Mucosa of rectum (tissue), 2 donors: ENCODE measurements around the gene FBXL2.
"Not testable (repeated sequence)": the region's sequence is repeated elsewhere in the genome, so short reads cannot be mapped to it uniquely, and the experiment has no call there.

Experiments used
- H3K27ac ChIP-seq, 2 donors: one replicate each; pipeline ENCODE4 v1.7.0; 2013; ENCODE audit warnings: inconsistent platforms in 2 of 2, low read depth in 2 of 2, low read length in 2 of 2
- H3K27me3 ChIP-seq, 2 donors: one replicate each; pipeline ENCODE4 v1.7.0; 2013; ENCODE audit warnings: low read length in 2 of 2; ENCODE audit not compliant: control insufficient read depth in 2 of 2, insufficient read depth in 2 of 2
- H3K36me3 ChIP-seq, 2 donors: one replicate each; pipeline ENCODE4 v1.7.0; 2013; ENCODE audit warnings: low read length in 2 of 2; ENCODE audit not compliant: control insufficient read depth in 2 of 2, insufficient read depth in 2 of 2
- H3K4me1 ChIP-seq, 2 donors: one replicate each; pipeline ENCODE4 v1.7.0; 2013; ENCODE audit warnings: low read length in 2 of 2, mild to moderate bottlenecking in 1 of 2; ENCODE audit not compliant: control insufficient read depth in 2 of 2, insufficient read depth in 2 of 2
- H3K4me3 ChIP-seq, 2 donors: one replicate each; pipeline ENCODE4 v1.7.0; 2013; ENCODE audit warnings: low read length in 2 of 2
- H3K9ac ChIP-seq, 2 donors: one replicate each; pipeline ENCODE4 v1.7.0; 2013; ENCODE audit warnings: low read length in 2 of 2, low read depth in 1 of 2, mild to moderate bottlenecking in 1 of 2
- H3K9me3 ChIP-seq, 2 donors: one replicate each; pipeline ENCODE4 v1.7.0; 2013; ENCODE audit warnings: low read length in 2 of 2; ENCODE audit not compliant: control insufficient read depth in 2 of 2
- donor health status: healthy.
- donor health status: Normal muscosa, but diverticular disease.

FBXL2 gene

GRCh38 chr3:33394403-33395054, 117.3 kb downstream of the FBXL2 start:
- Histone ChIP-seq H3K4me3 (no peak overlapping the region), H3K9ac (no peak overlapping the region), H3K27me3 (no peaks in the 10 kb centered on the region), H3K27ac (no peak overlapping the region), H3K4me1 (no peaks in the 10 kb centered on the region), H3K9me3 (no peaks in the 10 kb centered on the region), H3K36me3 (peaks cover 76 to 82% of the 10 kb centered on the region in 2 donors)

GRCh38 chr3:33395900-33396299, 118.7 kb downstream of the FBXL2 start:
- Histone ChIP-seq H3K9me3 (no peaks in the 10 kb centered on the region), H3K36me3 (peaks cover 76 to 85% of the 10 kb centered on the region in 2 donors), H3K4me1 (no peaks in the 10 kb centered on the region), H3K27ac (no peak overlapping the region), H3K9ac (no peak overlapping the region), H3K27me3 (no peaks in the 10 kb centered on the region), H3K4me3 (no peak overlapping the region)

GRCh38 chr3:33398410-33398809, 121.2 kb downstream of the FBXL2 start:
- H3K36me3 ChIP-seq: peaks cover 78 to 82% of the 10 kb centered on the region in 2 donors

GRCh38 chr3:33401781-33402180, 124.5 kb downstream of the FBXL2 start:
- Histone ChIP-seq H3K27ac (no peak overlapping the region), H3K27me3 (no peaks in the 10 kb centered on the region), H3K36me3 (peaks cover 78 to 82% of the 10 kb centered on the region in 2 donors), H3K4me1 (no peaks in the 10 kb centered on the region), H3K9ac (no peak overlapping the region), H3K9me3 (no peaks in the 10 kb centered on the region), H3K4me3 (no peak overlapping the region)

More at GRCh38 chr3:33398410-33398809, 121.2 kb downstream of the FBXL2 start:
- Histone ChIP-seq H3K27me3 (no peaks in the 10 kb centered on the region), H3K9me3 (no peaks in the 10 kb centered on the region), H3K9ac (no peak overlapping the region), H3K27ac (no peak overlapping the region), H3K4me1 (no peaks in the 10 kb centered on the region), H3K4me3 (no peak overlapping the region)

GRCh38 chr3:33402936-33403335, 125.7 kb downstream of the FBXL2 start:
- H3K36me3 ChIP-seq: peaks cover 73 to 80% of the 10 kb centered on the region in 2 donors
- H3K4me3 ChIP-seq: no peak overlapping the region
- H3K27ac ChIP-seq: no peak overlapping the region
- no peak overlapping the region for H3K9ac ChIP-seq
- no peaks in the 10 kb centered on the region for H3K27me3 ChIP-seq
- H3K4me1 ChIP-seq: no peaks in the 10 kb centered on the region
- H3K9me3 ChIP-seq: no peaks in the 10 kb centered on the region

- peaks cover 73 to 80% of the 10 kb centered on the region in 2 donors for H3K36me3 ChIP-seq
- no peaks in the 10 kb centered on the region for H3K4me1 ChIP-seq
- no peaks in the 10 kb centered on the region for H3K27me3 ChIP-seq
- H3K9me3 ChIP-seq: no peaks in the 10 kb centered on the region
- H3K27ac ChIP-seq: no peak overlapping the region
- no peak overlapping the region for H3K9ac ChIP-seq
- no peak overlapping the region for H3K4me3 ChIP-seq
Measured at GRCh38 chr3:33403756-33404155, 126.5 kb downstream of the FBXL2 start.

- not testable (repeated sequence) for H3K4me1 ChIP-seq, H3K9ac ChIP-seq, H3K27me3 ChIP-seq, H3K9me3 ChIP-seq, H3K4me3 ChIP-seq, H3K27ac ChIP-seq
- peaks cover 50 to 58% of the 10 kb centered on the region in 2 donors for H3K36me3 ChIP-seq
Measured at GRCh38 chr3:33410816-33411215, 133.6 kb downstream of the FBXL2 start.

GRCh38 chr3:33417066-33417673, 139.9 kb downstream of the FBXL2 start:
- Histone ChIP-seq H3K36me3 (peaks cover 10 to 27% of the 10 kb centered on the region in 2 donors), H3K4me3 (no peak overlapping the region), H3K27me3 (no peaks in the 10 kb centered on the region)

GRCh38 chr3:33419948-33420347, 142.7 kb downstream of the FBXL2 start:
- Histone ChIP-seq H3K4me1 (no peaks in the 10 kb centered on the region), H3K9ac (no peak overlapping the region), H3K4me3 (no peak overlapping the region), H3K27me3 (no peaks in the 10 kb centered on the region), H3K27ac (no peak overlapping the region), H3K9me3 (no peaks in the 10 kb centered on the region), H3K36me3 (peaks cover 4 to 23% of the 10 kb centered on the region in 2 donors)

More at GRCh38 chr3:33417066-33417673, 139.9 kb downstream of the FBXL2 start:
- no peak overlapping the region for H3K27ac ChIP-seq
- H3K9ac ChIP-seq: no peak overlapping the region
- H3K9me3 ChIP-seq: no peaks in the 10 kb centered on the region
- no peaks in the 10 kb centered on the region for H3K4me1 ChIP-seq

- no peaks in the 10 kb centered on the region for H3K9me3 ChIP-seq
Measured at GRCh38 chr3:33420966-33421365, 143.7 kb downstream of the FBXL2 start.

More at GRCh38 chr3:33420966-33421365, 143.7 kb downstream of the FBXL2 start:
- Histone ChIP-seq H3K36me3 (peaks cover 4 to 23% of the 10 kb centered on the region in 2 donors), H3K27ac (no peak overlapping the region), H3K4me3 (no peak overlapping the region), H3K27me3 (no peaks in the 10 kb centered on the region), H3K4me1 (no peaks in the 10 kb centered on the region), H3K9ac (no peak overlapping the region)
